HG02798 (cell line): ENCODE results near the gene MICAL2.

Source experiments
- ATAC-seq: cut with Tn5 transposase; IDR thresholded peaks from one replicate; pipeline ENCODE4 v1.9.1; 2021; ENCODE audit warnings: mild to moderate bottlenecking; ENCODE audit not compliant: unreplicated experiment, poor library complexity

Gene MICAL2

DNA sequence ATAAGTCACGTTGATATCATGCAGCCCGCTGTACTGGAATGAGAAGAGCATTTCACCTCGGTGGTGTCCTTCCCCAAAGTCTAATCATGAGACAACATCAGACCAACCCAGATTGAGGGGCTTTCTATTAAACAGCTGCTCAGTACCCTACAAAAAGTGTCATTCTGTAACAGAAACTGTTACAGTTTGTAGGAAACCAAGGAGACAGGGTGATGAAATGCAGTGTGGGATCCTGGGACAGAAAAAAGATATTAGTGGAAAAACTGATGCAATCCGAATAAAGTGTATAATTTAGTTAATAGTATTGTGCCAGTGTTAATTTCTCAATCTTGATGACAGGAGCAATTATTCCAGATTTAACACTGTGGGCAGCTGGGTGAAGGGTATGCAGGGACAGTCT is 128.0 kb downstream of the MICAL2 start:
- ATAC-seq: no peak

DNA sequence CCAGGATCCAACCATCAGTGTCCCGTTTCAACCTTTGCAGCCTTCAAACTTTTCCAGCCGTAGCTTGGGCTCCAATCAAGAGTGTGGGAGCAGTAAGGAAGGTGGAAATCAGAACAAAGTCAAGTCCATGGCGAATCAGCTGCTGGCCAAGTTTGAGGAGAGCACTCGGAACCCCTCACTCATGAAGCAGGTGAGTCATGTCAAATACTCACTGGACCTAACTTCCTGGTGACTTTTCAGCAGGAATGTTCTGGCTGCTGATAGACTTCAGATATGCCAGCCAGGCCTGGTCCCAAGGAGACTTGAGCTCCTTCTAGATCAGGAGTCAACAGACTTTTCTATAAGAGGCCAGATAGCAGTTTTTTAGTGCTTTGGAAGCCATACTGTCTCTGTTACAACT is 129.0 kb downstream of the MICAL2 start:
- no peak for ATAC-seq

DNA sequence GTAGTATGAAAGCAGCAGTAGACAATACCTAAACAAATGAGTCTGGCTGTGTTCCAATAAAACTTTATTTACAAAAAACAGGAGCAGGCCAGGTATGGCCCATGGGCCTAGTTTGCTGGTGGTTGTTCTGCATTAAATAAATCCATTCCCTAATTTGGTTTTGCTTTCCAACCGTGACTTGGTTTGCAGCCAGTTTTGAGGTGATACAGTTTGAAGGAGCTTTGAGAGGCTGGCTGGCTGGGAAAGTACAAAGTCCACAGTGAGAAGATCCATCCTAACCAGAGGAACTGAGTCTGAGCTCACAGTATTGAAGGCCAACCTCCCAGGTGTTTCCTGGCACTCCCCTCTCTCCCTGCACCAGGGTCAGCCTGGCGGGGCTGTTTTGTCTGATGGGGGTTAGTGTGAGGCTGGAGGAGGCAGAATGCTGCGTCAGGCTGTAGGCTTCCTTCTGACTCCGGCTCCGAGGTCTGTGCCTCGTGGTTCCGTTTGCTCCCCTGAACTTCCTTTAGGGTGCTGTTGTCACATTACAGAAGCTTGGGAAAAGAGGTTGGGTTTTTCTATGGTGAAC is 129.5 kb downstream of the MICAL2 start:
- ATAC-seq: no peak

DNA sequence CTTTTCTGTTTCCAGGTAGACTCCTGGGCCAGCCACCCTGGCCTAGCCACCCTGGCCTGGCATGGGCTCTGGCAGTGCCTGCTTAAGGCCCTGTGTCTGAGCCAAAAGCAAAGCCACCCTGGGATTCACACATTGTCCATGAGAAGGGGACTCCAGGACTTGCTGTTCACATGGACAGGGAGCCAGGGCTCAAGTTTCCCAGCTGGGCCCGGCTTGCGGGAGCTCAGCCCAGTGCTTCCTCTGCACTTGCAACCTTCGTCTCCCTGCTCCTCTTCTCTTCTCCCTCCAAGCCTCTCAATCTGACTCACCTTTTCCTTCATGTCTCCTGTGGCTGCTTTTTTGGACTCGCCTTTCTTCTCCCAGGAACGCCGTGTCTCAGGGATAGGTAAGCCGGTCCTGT is 130.3 kb downstream of the MICAL2 start:
- no peak for ATAC-seq

DNA sequence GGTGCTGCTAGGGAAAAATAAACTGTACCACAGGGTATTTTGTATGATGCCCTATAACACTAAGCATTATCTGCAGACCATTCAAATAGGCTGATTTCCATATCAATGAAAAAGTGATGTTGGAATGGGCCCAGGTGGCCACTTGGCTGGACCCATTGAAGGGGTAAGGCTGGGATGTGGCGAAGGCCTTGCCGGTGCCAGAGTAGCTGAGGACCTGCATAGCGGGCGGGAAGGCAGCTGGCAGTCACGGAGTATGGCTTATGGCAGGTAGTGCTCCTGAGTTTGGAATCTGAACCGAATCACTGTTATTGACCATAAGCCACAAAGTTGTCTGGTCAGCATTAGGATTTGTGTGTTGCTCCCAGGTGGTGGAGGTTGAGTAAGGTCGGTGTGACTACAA is 131.0 kb downstream of the MICAL2 start:
- no peak for ATAC-seq

DNA sequence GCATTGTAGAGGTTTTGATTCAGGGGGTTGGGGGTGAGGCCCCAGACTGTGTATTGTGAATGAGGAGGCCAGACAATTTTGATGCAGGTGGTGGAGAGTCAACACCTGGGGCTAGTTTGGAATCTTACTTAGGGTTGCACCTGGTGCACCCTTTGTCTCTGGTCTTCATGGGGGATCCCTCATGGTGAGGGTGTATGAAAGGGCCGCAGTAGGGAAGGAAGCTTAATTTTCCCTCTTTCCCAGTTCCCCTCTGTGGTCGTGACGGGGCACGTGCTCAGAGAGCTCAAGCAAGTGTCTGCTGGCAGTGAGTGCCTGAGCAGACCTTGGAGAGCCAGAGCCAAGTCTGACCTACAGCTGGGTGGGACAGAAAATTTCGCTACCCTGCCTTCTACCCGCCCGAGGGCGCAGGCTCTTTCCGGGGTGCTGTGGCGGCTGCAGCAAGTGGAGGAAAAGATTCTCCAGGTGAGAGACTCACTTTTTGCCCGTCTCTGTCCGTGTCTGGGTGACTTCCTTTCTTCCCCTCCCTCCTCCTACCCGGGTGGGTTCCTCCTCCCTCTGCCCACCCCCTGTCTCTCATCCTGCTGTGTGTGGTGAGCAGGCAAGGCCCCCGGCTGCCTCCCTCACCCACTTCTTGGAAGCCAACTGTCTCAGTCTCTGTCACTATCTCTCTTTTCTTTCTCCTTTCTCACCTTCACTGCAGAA is 131.7 kb downstream of the MICAL2 start:
- no peak for ATAC-seq

DNA sequence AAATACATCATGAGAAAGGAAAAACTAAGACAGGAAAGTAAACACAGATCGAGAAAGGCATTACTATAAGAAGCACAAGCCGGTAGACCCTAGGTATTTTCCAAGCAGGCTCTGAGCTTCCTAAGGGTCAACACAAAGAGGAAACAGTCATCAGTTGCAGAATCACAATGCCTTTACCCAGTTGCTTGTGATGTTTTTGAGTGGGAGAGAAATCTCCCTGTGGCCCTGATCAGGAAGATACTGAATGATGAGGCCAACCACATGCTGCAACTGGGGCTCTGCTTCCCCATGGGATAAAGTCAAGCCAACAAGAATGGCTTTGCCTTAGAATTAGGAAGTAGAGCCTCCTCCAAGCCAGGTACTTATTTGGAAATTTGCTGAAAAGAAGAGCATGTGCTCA is 132.6 kb downstream of the MICAL2 start:
- ATAC-seq: no peak

DNA sequence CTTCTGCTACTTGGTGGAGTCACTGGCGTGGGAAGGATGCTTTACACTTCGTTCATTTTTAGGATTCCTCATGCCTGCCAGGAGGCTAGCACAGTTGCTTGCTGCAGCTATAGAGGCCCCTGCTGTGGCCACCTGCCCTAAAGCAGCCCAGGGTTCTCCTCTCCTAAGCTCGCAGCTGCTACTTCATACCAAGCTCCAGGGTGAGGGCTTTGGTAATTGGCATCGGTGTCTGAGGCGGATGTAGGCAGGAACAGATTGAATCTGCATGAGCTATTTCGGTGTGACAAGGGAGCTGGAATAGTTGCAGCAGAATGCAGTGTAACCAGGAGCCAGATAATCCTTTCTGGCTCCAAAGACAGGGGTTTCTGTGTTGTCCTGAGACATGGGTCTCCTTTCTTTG is 133.1 kb downstream of the MICAL2 start:
- no peak for ATAC-seq

DNA sequence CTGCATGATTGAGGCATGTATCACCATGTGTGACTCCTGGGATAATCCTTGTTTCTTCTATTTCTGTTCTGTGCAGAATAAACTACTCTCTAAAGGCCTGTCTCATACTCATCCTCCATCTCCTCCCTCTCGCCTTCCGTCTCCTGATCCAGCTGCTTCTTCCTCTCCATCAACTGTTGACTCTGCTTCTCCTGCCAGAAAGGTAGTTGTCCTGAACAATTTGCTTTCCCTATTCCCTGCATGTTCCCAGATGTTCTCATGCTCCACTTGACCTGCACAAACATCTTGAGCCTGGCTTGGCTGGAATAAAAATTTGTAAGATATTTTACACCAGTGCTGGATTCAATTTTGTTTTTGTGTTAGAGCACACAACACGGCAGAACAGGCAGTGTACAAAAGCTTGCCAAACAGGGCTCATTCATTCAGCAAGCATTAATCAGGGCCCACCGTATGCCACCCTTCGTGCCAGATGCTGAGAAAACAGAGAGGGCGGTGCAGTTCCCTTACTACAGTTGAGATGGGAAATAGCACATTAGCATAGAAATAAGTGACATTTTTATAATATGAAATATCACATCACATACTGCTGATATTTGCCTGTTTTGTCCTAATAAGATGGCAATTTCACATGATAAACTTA is 133.6 kb downstream of the MICAL2 start:
- no peak for ATAC-seq

DNA sequence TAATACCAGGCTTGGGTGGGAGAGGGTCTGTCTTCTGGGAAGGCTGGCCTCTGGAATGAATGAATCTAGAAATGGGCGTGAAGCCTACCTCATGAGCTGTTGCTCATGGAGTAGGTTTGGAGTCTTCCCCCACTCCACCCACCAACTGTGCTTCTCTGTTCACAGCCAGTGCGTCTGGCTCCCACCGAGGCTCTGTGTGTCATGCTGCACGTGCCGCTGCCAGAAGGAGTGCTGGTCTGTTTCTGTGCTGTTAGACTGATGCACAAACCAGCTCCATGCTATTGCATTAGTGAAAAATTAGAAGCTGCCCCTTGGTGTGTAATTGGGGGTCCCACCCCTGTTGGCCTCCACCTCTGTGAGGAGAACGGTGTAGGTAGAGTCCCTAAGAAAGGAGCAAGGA is 134.7 kb downstream of the MICAL2 start:
- no peak for ATAC-seq

DNA sequence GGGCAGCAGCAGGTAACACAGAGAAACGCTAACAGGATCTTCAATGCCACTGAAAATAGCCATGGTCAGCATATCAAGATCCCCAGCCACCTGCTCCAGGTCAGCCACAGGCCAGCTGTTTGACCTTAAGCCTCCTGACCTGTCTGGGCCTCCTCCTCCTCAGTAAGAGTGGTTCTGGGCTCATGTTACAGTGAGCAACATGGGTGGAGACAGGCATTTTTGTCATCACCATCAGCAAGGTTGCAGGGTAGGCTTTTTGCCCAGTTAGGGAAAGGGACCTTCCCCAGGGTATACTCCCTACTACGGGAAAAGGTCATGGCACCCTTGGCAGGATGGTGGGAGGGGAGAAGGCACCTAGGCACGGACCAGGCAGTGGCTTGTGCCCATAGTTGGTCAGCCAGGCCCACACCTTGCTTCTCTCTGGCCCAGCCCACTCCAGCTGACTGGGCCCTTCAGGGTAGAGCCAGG is 135.2 kb downstream of the MICAL2 start:
- no peak for ATAC-seq

DNA sequence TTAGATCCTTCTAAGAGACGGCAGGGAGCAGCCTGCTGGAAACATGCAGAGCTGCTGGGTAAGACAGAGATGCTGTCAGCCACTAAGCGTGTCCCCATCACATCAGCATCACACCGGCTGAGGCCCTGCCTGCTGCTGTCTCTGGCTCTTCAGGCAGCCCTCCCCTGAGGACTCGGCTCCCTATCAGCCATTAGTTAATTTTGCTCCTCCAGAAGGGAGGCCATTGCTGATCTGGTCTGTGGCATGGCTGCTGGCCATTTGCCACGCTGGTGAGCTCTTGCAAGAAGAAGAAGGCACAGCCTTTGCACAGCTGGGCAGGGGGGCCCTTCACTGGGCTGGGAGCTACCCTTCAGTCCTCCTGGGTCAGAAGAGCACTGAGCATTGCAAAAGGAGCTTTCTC is 135.8 kb downstream of the MICAL2 start:
- no peak for ATAC-seq

DNA sequence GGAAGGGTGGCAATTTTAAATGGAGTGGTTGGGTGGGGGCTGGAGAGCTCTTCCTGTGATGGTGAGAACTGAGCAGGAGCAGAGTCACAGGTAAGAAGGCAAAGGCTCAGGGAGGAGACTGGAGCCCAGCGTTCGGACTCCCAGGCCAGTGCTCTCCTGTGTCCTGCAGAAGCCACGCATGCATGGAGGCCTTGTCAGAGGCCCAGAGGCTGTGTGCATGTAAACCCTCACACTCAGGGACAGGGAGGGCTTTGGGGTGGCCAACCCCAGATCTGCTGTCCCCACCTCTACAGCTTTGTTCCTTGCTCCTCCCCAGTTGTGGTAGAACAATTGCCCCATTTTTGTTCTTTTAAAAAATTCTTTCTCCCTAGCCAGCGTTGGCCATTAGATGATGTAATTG is 136.6 kb downstream of the MICAL2 start:
- ATAC-seq: no peak

DNA sequence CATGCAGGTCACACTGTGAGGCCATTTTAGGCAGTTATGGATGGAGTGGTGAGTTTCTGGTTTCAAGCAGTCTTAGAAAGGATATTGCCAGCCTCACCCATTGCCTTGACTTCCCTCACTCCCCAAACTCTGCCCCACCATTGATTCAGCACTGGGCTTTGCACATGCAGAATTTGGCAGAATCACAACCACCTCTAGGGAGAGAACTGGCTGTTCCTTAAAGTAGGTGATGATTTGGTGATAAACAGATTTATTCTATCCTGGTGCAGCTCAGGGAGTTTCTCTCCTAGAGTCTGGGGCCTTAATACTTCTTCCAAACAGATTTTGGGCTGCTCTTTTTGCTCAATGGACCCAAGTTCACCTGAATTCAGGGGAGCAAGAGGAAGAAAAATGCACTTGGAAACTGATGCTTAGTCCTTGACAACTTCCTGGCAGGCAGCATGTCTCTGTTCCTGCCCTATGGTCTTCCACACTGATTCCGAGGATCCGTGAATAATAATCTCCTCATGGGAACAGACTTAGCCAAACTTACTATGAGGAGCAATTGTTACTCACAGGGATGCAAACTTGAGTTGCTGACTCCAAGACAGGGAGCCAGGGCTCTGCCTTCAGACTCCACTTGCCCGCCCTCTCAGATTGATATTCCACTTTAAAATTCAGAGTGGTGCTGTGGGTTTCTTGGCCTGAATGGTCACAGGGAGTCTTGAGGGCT is 137.3 kb downstream of the MICAL2 start:
- ATAC-seq: no peak

DNA sequence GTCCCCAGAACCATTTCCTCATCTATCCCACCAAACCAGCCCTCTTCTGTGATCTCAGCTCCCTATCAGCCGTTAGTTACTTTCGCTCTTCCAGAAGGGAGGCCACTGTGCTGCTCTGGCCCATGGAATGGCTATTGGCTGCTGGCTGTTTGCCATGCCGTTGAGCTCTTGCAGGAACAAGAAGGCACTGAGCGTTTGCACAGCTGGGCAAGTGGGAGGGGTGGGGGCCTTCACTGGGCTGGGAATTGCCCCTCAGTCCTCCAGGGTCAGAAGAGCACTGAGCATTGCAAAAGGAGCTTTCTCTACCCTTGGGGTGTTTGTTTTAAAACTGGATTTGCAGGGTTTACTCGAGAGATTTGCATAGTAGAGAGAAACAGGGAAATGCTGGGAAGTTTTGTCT is 137.9 kb downstream of the MICAL2 start:
- ATAC-seq: no peak

DNA sequence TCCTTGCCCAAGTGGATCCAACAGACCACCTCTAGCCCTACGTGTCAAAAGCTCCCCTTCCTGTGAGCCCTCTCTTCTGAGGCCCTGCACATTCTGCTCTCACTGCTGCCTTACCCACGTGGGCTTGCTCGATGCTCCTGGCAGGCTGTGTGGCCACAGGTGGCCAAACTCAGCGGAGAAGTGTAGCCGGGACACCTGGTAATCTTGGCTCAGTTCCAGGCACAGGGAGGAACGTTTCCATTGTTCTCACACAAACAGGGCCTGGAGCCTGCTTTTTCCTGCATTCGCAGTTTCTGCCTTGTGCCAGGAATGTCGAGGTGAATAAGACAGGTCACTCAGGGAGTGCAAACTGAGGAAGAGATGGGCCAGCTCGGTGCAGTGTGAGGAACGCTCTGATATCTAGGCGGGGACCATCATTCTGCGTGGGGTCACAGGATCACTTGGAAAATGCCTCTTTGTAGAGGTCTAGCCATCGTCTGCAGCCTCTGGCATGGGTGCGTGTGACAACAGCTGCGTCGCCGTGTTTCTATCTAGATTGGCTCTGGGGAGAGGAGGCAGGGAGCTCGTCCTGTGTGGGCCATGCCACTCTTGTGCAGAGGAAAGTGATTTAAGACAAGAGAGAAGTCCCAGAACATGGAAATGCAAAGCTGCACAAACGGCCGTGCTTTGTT is 139.3 kb downstream of the MICAL2 start:
- ATAC-seq: no peak

DNA sequence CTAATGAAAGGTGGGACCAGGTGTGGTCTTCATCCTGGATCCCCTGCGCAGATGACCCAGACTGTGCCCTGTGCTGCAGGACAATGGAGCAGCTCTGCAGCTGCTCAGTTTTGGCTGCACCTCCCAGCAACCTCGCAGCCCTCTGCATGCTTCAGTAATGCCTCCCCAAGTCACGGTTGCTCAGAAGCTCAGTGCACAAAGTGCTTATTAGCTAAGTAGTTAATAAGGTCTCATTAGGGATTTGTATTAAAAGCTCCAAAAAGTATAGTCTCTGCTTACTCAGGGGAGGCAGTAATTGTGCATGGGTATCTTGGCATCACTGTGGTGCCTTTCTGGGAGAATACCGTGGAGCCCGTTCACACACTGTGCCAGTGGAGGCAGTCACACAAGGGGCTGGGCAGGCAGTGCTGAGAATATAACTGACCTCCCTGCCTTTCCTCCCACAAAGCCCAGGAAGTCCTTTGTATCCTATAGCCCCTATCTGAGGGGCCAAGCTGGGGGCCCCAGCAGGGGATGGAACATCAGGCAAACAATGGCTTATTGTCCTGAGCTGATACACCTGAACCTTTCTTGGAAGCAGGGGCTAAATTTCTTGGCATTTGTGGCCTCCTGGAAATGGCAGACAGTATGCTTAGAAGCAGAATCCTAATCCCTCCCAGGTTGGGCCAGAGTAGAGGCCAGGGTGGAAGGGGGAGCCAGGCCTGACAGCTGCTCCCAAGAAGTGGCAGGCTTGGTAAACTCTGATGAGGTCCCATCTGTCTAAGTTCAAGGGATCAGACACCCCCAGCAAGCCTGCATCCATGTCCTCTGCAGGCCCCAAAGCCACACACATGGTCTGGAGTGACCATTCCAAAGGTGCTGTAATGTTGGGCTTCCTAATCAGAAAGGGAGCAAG is 141.5 kb downstream of the MICAL2 start:
- ATAC-seq: no peak

DNA sequence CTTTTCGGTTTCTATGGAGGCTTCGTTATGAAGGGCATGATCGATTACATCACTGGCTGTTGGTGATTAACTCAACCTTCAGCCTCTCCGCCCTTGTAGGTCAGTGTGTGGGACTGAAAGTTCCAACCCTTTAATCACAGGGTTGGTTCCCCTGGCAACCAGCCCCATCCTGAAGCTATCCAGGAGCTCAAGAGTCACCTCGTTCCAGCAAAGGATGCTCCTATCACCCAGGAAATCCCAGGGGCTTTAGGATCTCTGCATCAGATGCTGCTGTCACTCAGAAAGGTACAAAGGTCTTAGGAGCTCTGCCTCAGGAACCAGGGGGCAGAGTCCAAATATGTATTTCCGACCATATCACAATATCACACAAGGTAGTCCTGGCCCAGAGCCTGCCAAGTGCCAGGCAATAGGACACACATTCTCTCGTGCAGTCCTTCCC is 143.5 kb downstream of the MICAL2 start:
- ATAC-seq: no peak

DNA sequence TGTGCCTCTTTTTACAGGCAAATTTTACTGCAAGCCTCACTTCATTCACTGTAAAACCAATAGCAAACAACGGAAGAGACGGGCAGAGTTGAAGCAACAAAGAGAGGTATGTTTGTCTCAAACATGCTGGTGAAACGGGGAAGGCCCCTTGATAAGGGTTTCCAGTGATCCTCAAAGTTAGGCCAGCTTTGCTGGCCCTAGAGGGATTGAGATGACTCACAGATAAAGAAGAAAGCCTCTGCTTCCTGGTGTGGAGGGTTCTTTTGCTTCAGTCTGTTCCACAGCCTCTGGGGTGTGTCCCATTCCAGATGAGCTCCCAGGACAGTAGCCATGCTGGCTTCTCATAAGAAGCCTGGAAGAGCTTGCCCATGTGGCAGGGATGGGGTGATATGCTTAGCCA is 148.1 kb downstream of the MICAL2 start:
- no peak for ATAC-seq

DNA sequence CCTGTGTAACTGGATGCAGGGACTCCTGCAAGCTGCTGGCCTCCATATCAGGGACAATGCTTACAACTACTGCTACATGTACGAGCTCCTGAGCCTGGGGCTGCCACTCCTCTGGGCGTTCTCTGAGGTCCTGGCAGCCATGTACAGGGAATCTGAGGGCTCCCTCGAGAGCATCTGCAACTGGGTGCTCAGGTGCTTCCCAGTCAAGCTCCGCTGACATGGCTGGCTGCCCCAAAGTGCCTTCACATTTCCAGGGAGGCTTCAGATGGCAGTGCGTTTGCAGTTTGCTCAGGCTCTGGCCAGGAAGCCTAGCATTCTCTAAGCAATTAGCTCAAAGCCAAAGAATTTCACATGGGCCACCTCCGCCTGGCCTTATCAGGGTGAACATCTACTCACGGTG is 149.6 kb downstream of the MICAL2 start:
- ATAC-seq: no peak
